ENCODE measurements around the gene GSTA3. TPM values are rescaled to one million over a fixed set of nuclear protein-coding genes. Genes with fewer than 3 reads are reported as not detected.

GSTA3 gene
- total and polyA plus RNA-seq, 2 of the 4 experiments (the other 2 are of a cell fraction) = not detected

GRCh38 chr6:52894285-52894684 lies 15.2 kb downstream of the GSTA3 start:
- in situ Hi-C loops (cut with MboI; ENCODE audit: low sequenced_read_pairs) (no loop called here), intact Hi-C loops (cut with micrococcal nuclease) (no loop called here), dilution Hi-C loops (cut with HindIII; ENCODE audit: low sequenced_read_pairs, unreplicated experiment) (no loop called here)
- CTCF ChIA-PET = interaction anchor here (0.7 kb wide), 1 partner anchor 14 kb away, joined by 5 read pairs; no protein-coding TSS in a partner anchor
- H3K9me3 ChIP-seq (ENCODE audit: control insufficient read depth, insufficient read depth, low read length) = no peaks in the 10 kb centered on the region; the same call in 1 of the 2 replicates
- no peak overlapping the region for H2BK120ac ChIP-seq (ENCODE audit: low read depth, low read length)
- no peak overlapping the region for H3K27ac ChIP-seq (ENCODE audit: insufficient read depth, low read length)
- BruUV-seq (replicated peaks) = no TSS peak
- H2AK9ac ChIP-seq (replicated peaks; ENCODE audit: low read depth, low read length, poor library complexity) = no peak overlapping the region
- peaks cover 4% of the 10 kb centered on the region for H3K27me3 ChIP-seq (ENCODE audit: control insufficient read depth, insufficient read depth, low read length)
- TF ChIP-seq MAFK (IDR thresholded peaks at IDR 0.05; ENCODE audit: low read depth, low read length) (no peak), CTCF (conservative IDR thresholded peaks at IDR 0.05; ENCODE audit: low read depth, low read length) (no peak), ELK1 (IDR thresholded peaks at IDR 0.05; ENCODE audit: borderline replicate concordance, low read depth, low read length) (no peak), MXI1 (IDR thresholded peaks at IDR 0.05; ENCODE audit: borderline replicate concordance, low read depth, low read length) (no peak), CHD1 (IDR thresholded peaks at IDR 0.05; ENCODE audit: low read depth, low read length) (no peak), RCOR1 (IDR thresholded peaks at IDR 0.05; ENCODE audit: insufficient replicate concordance, low read length) (no peak), NFE2L2 (IDR thresholded peaks at IDR 0.05; ENCODE audit: low read depth, low read length) (no peak), RAD21 (IDR thresholded peaks at IDR 0.05; ENCODE audit: low read length) (no peak), BHLHE40 (IDR thresholded peaks at IDR 0.05; ENCODE audit: low read depth, low read length) (no peak)
- no peaks in the 10 kb centered on the region for H3K4me1 ChIP-seq (ENCODE audit: control insufficient read depth, insufficient read depth, low read length)
- H2AK5ac ChIP-seq (ENCODE audit: low read depth, low read length) = no peak overlapping the region
- H3K4me3 ChIP-seq (ENCODE audit: insufficient read depth, low read depth, low read length) = no peak overlapping the region
- DNase-seq (no peak), ATAC-seq (ENCODE audit: low read depth) (no peak)
- H2BK15ac ChIP-seq (ENCODE audit: low read depth, low read length) = no peak overlapping the region
- H2BK5ac ChIP-seq (ENCODE audit: low read depth, low read length, poor library complexity, severe bottlenecking) = no peak overlapping the region
- H3K18ac ChIP-seq (ENCODE audit: low read depth, low read length) = no peak overlapping the region
- H2AFZ ChIP-seq (replicated peaks; ENCODE audit: low read length, poor library complexity) = no peak overlapping the region
- no peak overlapping the region for H3K4me2 ChIP-seq (ENCODE audit: low read depth, low read length)
- POLR2A ChIA-PET (ENCODE audit: unreplicated experiment) = no interaction called here
- H3K9ac ChIP-seq (ENCODE audit: low read depth, low read length) = no peak overlapping the region
- no peak overlapping the region for H4K8ac ChIP-seq (ENCODE audit: low read depth in 2 of 2, low read length in 2 of 2)
- H3K23ac ChIP-seq (ENCODE audit: low read depth, low read length) = no peak overlapping the region
- no peaks in the 10 kb centered on the region for H4K20me1 ChIP-seq (ENCODE audit: insufficient read depth, low read length)
- H4K5ac ChIP-seq (ENCODE audit: low read depth, low read length) = no peak overlapping the region
- no peaks in the 10 kb centered on the region for H3K36me3 ChIP-seq (ENCODE audit: control insufficient read depth, insufficient read depth, low read length)
- H3K9me1 ChIP-seq (ENCODE audit: insufficient read depth, low read length) = no peaks in the 10 kb centered on the region; the same call in 1 of the 2 replicates
- WGBS, 2 experiments (ENCODE audit: extremely low coverage in 2 of 2, insufficient read length in 1 of 2) = 80% methylated on average over 1 of the region's 2 CpGs; no CpG with 5 or more reads in 1 of the 2 experiments
- no peak overlapping the region for H3K4ac ChIP-seq (ENCODE audit: low read depth, low read length)
- H3K79me1 ChIP-seq (ENCODE audit: low read depth in 1 of 2, low read length in 2 of 2) = no peaks in the 10 kb centered on the region
- no peak overlapping the region for H4K91ac ChIP-seq (ENCODE audit: insufficient read depth, low read depth, low read length)
- no peak overlapping the region for H2BK20ac ChIP-seq (ENCODE audit: low read depth, low read length)
- no peak overlapping the region for H3K14ac ChIP-seq (replicated peaks; ENCODE audit: low read depth, low read length)
- H3K56ac ChIP-seq (ENCODE audit: extremely low read depth, insufficient read depth, low read length) = no peak overlapping the region

All from IMR-90 (cell line).